HUDEP-2 (cell line): ENCODE data around the gene POPDC3.

Source experiments
- DNase-seq, 76 experiments: peaks; one replicate each; lab custom pipeline; 2025; ENCODE audit not compliant: unreplicated experiment in 76 of 76; lab: John Stamatoyannopoulos, UW

Gene POPDC3

DNA sequence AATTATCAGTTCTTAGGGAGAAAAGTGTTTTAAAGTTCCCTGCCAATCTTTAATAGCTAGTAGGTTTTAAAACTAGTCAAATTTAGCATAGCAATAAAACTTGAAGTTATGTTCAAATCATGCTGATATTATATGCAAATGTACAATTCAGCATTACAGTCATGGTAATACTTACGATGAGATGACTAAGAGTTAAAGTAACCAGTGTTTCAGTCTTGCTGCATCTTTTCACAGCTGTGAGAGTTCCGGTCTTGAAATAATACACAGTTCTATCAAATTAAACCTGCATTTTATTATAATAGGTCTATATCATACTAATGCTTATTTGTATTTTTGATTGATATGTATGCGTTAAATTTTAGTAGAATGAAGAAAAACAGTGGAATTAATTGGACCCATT lies 26.1 kb downstream of the POPDC3 start:
- DNase-seq = no peak

DNA sequence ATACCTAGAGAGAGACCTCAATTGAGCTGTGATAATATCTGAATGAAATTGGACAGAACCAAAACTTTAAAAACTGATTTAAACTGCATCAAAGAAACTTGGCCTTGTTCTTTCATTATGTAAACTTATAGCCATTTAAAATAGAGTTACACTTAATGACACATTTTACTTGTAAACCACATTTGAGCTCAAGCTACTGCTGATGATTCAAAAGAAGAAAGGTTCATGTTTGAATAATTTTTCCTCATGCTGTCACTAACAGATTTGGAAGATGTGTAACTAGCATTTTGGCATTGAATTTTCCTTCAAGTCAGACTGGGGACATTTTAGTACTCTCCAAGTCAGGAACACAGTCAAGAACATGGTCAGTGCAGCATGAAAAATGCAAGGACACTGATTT lies 26.9 kb downstream of the POPDC3 start:
- no peak for DNase-seq

DNA sequence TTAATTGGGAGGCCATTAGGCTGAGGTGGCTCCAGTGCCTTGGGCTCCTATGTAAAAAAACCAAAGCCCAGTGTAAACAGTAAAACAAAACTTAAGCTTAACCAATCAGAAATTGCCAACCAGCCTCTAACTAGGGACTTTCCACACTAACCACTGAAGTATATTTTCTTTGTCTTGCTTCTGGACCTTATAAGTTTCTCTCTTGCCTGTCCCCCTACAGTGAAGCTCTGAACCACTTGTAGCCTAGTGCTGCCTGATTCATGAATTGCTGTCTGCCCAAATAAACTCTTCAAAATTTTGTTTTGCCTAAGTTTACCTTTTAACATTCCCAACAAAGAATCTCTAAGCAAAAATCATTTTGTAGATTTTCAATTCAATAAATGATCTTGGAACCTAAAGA lies 28.2 kb downstream of the POPDC3 start:
- DNase-seq = no peak

DNA sequence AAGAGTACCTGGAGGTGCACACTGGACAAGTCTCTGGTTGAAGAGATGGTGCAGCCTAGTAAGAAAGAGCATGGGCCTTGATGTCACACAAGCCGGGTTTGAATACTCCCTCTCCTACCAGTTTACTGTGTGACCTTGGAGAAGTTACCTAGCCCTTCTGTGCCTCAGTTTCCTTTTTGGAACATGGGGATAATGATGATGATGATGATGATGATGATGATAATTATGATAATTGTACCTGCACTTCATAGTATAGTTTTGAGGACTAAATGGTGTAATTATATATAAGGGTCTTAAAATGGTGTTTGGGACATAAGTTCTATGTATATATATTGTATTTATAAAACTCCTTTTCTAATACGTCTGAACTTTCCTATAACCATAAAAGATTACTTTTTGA lies 41.7 kb downstream of the POPDC3 start:
- no peak for DNase-seq

DNA sequence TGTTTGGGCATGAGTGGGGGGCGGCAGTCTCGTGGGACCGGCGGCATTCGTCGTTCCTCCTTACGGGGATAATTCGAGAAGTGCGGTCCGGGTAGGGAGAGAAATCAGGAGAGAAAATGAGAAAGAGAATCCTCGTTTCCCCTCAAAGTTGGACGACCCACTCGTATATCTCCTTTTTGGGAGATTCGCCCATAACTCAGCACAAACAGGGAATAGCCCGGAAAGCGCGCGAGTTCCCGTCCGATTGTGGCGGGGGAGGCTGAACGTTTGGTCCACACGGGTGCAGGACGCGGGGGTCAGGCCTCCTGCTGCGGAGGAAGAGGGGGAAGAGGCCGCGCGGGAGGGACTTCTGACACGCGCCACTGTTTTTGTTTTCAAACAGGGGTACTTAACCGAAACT lies 42.4 kb downstream of the POPDC3 start:
- no peak for DNase-seq

DNA sequence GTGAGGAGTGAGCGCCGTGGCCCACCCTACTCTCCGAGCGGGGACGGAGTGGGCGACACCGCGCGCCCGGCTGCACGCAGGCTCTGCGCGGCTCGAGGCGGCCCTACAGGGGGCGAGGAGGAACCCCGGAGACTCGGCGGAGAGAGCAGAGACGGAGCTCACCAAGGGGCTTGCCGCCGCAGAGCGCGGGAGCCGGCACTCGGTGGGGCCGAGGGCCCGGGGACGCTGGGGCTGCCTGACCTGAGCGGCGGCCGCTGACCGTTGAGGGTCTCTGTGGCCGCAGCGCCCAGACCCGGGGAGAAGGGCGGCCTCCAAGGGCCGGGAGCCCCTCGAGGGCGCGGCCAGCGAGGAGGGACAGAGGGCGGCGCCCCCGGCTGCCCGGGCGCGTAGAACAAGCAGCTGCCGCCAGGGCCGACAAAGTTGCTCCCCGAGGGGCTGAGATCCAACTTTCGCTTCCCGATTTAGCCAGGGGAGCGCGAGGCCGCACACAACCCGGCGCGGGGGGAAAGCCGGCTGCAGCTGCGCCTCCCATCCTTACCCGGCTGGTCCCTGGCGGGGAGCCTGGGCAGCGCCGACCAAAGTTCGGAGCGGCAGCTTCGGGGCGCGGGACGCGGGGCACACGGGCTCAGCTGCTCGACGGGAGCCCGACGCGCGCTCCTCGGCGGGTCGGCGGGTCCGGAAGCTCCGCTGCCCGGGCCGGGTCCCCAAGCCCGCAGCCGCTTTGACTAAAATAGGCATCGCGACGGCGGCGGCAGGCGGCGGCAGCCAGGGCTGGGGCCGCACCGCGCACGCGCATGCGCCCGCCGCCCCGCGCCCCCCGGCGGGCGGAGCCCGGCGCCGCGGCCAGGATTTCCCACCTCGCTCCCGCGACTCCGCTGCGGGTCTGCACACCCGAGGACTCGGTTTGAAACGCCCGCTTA lies 43.1 kb downstream of the POPDC3 start:
- DNase-seq = peak in 2 of 76 experiments; percentile 6 to 8

DNA sequence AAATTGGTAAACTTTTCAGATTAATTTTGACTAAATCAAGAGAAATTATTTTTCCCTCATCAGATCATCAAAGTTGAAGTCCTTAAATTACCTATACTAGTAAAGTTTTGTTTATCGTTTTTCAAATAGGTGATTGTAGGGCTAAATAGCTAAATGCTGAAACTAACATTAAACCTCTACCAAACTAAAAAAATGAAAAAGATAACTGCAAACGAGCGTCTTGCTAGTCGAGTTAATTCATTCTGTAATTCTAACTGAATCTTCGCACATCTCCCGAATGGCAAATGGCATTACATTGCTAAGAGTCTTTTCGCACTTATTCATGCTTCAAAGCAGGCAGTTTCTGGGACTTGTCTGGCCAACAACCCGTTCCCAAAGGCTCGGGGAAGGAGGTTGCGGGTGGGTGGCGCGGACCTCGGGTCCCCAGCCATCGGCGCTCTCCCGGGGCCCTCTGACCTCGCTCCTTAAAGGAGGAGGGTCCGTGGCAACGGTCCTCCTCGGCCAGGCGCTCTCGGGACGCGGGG lies 43.8 kb downstream of the POPDC3 start:
- no peak for DNase-seq

DNA sequence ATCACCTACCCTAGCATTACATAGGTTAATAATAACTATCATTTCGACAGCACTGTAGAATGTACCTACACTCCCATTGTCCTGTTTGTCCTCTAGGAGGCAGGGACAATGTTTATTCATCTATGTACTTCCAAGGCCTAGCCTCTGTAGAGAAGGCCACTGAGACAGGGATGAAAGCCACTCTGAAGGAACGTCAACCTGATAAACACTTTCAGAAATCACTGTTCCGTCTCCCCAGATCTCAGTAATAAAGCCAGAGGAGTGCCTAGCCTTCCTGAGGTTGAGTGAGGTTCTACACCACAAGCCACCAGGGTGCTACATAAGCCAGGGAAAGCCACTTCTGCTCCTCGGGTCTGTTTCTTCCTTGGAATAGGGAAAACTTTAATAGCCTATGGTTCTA lies 44.8 kb downstream of the POPDC3 start:
- no peak for DNase-seq

DNA sequence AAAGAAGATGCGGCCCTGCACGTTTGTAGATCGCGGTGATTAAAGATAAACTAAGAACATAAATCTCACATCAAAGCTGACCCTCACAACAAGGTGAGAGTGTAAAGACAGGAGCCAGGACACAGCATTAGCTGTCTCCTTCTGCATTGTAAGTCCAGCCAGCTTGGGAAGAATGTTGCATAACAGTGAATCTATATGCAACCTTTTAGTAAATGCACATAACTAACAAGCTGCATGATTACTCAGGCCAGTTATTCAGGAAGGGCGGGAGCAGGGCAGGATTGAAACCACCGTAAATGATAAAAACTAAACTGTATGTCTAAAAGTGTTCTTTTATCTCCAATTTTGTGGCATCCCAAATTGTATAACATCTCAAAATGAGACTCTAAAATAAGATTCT lies 57.1 kb downstream of the POPDC3 start:
- no peak for DNase-seq

DNA sequence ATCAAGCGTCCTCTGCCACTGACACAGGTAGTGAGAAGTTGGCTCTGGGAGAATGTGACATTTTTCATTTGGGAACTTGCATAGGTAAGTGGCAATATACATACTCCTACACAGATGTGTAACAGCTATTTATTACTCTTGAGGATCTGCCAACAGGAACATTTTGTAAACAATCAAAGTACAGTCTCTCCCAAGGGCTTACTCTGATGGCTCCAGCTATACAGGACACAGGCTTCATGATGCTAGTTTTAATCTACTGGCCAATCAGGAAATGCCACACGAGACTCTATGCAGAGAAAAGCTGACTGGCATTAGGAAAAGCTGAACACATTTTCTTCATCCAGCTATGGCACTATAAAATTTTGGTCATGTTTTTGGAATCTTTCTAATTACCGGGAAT lies 57.8 kb downstream of the POPDC3 start:
- DNase-seq = no peak

DNA sequence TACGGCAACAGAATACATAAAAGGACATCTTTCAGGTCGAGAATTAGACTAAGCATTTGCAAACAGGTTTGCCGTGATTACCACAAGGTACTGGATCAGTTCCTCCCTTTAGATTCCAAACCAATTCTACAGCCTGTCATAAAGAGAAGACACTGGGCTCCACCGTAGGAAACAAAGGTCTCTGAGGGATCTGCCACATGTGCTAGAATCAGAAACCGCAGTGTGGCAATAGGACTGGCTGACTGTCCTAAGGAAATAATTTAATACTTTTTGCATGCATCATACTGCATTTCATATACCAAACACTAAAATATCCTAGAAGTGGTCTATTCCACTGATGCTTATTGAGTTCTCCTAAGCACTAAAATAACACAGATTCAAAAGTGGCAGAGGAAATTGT lies 59.2 kb downstream of the POPDC3 start:
- no peak for DNase-seq

DNA sequence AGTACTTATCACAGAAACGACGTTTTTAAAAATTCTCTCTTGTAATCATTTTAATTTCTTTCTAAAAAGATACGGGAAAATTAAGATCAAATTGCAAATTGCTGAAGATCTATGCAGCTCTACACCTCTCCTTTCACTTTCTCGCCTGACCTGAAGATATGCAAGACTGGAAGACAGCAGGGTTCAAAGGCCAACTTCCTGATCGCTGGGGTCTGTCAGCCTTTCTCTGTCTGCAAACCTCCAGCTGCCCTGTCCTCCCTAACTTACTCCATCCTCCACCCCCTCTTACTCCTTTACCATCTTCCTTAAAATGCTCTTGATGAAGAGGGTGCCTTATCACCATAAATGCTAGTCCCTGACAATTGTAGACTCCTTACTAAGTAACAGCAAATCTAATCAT lies 63.7 kb downstream of the POPDC3 start:
- DNase-seq = no peak

DNA sequence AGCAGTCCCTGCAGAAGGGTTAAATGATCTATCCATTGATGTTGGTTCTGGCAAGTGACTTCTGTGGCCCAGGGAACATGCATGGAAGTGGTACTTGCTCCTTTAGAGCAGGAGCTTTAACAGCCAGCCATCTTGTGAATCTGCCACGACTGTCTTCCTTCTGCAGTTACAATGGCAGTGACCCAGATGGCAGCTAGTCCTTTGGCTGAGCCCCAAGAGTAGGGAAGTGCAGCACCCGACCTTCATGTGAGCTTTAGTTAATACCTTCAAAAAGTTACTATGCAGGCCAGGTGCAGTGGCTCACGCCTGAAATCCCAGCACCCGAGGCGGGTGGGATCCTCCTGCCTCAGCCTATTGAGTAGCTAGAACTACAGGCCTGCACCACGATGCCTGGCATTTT lies 66.4 kb downstream of the POPDC3 start:
- DNase-seq = peak in 2 of 76 experiments; percentile 6 to 19

DNA sequence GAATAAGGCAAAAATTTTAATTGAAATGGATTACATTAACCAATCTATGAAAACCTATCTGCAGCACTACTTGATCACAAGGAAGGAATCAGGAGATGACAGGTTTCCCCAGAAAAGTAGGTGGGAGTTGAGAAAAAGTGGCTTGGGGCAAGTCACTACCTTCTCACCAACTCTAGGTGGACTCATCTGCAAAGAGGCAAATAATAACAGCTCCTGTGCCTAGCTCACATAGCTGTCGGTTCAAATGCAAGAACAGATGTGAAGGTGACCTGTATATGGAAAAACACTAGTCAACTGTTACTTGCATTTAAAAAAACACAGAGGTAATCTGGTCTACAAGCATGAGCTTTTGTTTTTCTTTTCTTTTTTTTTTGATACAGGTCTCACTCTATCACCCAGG lies 67.2 kb downstream of the POPDC3 start:
- DNase-seq = peak in 1 of 76 experiments; percentile 6

DNA sequence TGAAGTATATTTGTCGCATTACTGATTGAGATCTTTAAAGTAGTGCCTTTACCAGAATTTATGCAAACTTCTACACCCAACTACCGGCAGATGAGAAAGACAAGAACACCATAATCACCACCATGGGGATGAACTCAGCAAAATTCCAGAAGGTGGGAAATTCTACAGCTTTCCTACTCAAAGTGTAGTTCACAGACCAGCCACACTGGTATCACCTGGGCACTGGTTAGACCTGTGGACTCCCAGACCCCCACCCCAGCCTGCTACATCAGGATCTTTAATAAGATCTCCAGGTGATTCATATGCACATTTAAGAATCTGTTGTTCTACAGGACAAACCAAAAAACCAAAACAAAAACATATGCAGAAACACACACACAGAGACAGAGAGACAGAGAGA lies 67.9 kb downstream of the POPDC3 start:
- no peak for DNase-seq

DNA sequence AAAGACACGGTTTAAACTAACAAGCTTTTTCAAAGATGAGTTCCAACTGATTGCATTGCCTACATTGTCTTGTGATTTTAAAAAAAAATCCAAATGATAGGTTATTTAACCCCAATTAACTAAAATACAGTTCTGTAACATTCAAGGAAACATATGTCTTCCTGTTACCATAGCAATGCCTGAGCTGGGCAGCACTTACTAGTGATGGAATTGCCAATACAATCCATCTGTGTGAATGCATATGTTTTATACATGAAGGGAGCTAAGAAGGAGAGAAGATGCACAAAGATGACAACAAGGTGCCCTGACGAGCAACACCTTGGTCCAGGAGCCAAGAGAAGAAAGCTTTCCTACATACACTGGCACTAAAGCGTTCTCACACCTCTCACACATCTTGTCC lies 68.7 kb downstream of the POPDC3 start:
- no peak for DNase-seq

DNA sequence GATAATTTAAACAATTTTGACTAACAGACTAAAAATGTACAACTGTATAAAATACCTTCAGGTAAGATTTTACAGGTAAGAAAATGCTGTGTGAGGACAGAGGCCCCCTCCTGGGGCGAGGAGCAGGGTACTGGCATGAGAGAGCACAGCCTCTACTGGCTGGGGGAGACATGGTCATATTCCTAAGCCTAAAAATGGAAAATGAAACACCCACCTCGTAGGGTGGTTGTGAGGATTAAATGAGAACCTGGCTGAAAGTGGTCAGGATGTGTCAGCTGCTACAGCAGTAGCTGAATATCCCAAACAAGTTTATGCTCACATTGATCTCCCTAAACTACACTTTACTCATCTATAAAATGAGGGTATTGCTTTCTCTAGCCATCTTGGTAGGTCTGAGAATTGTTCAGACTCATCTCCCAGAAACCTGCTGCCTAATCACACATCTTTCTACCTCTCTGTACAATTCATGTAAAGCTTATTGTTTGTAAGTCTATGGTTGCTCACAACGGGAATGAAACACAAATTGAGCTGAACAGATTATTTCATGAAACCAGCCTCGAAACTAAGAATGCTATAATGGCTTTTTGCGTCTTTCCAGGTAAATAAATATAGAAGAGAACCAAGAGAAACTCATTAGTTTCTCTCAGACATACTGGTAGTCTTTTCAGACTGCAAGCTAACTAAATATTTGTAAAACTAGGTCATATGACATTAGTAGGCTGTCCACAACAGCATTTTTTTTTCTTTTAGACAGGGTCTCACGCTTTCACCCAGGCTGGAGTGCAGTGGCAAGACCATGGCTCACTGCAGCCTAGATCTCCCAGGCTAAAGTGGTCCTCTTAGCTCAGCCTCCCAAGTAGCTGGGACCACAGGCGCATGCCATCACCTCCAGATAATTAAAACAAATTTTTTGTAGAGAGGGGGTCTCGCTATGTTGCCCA lies 69.6 kb downstream of the POPDC3 start:
- DNase-seq = no peak

DNA sequence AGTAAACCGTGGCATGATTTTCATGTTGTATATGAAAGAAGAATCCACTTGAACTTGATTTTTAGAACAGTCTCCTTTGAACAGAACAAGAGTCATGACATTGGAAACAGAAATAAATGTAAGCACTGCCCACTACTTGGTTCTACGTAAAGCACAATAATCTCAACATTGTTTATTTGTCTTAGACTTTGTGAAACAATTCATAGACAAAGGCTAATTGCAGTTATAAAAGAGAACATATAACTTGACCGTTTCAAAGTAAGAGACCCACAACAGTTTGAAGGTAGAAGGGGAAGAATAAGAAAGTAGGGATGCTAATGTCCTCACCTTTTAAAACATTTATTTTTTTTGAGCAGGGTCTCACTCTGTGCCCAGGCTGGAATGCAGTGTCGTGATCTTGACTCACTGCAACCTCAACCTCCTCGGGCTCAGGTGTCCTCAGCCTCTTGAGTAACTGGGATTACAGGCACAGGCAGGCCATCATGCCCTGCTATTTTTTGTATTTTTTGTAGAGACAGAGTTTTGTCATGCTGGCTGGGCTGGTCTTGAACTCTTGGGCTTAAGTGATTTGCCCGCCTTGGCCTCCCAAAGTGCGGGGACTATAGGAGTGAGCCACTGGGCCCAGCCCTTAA lies 71.1 kb downstream of the POPDC3 start:
- DNase-seq = no peak
